ENCODE results near the gene MATCAP1.

Gene MATCAP1

DNA sequence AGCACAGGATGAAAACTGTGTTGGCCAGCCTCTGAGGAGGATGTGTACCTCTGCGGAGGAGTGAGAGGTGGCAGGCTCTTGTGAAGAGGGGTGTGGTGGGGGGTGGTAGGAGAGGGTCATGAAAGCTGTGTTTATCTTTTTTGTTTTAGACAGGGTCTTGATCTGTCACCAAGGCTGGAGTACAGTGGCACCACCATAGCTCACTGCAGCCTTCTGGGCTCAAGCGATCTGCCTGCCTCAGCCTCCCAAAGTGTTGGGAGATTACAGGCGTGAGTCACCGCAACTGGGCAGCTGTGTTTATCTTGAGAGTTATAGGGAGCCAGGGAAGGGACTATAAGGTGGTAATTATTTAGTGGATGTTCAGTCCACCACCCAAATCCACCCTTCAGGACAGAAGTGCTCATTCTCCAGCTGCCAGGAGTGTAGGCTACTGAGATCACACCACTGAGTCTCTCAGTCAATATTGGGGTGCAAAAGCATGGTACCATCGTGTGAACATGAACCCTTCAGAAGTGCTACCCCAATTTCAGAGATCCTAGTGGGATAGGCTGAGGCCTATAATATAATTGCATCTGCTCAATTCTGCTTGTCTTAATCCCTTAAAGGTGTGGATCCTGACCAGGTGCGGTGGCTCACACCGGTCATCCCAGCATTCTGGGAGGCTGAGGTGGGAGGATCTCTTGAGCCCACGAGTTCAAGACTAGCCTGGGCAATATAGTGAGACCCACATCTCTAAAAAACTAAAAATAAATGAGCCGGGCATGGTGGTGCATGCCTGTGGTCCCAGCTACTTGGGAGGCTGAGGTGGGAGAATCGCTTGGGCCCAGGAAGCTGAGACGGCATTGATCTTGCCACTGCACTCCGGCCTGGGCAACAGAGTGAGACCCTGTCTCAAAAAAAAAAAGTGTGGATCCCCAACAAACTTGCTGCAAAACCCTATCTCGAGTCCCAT lies 7.0 kb upstream of the MATCAP1 start:
- no peak for DNase-seq

DNA sequence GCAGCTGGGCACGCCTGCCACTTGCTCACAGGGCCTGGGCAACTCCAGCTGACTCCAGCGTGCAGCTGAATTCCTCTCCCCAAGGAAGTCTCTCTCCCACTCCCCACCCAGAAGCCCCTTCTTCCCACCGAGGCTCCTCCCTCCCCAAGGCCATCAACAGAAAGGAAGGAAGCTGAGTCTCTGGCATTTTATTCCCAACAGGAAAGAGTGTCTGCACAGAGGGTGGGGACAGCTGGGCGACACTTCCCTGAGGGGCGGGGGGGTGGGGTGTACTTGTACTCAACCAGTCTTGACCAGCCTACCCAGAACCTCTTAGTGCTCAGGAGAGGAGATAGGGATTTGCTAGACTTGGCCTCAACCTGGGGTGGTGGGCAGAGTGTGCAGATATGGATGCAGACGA lies 6.3 kb upstream of the MATCAP1 start, which contains the start of gene EXOC3L1:
Gene EXOC3L1, minus strand, starts transcription at position 96 of the 400 bp plus-strand sequence. CDS start 460 bp downstream, outside the sequence.
- DNase-seq = no peak

- DNase-seq = no peak
Measured at GRCh38 chr16:67188798-67189197, 5.0 kb upstream of the MATCAP1 start.

DNA sequence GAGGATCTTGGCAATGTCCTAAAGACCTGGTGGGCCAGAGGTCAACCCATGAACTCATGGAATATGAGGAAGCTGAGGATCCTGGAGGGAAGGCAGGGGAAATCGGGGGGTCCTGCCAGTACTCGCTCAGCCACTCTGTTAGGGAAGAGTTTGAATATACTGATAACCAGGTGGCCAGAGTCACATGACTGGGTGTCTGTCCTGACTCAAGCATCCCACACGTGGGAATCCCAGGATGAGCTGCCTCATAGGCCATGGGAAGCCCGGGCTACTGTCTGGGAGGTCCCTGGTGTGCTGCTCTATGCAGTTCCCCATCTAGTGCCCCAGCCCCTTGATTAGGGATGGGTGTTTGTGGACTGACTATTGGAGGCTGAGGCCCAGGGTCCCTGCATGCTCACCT lies 4.6 kb upstream of the MATCAP1 start:
- no peak for DNase-seq

- DNase-seq = no peak
Measured at GRCh38 chr16:67187175-67187890, 3.6 kb upstream of the MATCAP1 start.

- no peak for DNase-seq
Measured at GRCh38 chr16:67186550-67186950, 2.8 kb upstream of the MATCAP1 start.

DNA sequence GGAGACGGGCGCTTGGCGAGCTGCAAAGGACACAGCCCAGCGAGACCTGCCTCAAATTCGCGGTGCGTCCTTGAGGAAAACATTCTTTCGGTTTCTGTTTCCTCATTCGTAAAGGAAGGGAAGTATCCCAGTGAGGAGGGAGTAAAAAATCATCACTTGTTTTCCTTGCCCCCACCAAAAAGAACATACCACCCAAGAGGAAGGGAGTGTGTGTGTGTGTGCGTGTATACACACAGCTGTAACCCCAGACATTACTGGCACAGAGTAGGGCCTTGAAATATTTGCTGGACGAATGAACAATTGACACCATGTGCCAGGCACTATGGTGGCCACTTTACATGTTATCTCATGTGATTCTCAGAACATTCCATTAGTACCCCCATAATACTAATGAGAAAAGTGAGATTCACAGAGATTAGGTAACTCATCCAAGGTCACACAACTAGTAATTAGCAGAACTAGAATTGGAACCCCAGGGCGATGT lies 1.9 kb upstream of the MATCAP1 start:
- no peak for DNase-seq

DNA sequence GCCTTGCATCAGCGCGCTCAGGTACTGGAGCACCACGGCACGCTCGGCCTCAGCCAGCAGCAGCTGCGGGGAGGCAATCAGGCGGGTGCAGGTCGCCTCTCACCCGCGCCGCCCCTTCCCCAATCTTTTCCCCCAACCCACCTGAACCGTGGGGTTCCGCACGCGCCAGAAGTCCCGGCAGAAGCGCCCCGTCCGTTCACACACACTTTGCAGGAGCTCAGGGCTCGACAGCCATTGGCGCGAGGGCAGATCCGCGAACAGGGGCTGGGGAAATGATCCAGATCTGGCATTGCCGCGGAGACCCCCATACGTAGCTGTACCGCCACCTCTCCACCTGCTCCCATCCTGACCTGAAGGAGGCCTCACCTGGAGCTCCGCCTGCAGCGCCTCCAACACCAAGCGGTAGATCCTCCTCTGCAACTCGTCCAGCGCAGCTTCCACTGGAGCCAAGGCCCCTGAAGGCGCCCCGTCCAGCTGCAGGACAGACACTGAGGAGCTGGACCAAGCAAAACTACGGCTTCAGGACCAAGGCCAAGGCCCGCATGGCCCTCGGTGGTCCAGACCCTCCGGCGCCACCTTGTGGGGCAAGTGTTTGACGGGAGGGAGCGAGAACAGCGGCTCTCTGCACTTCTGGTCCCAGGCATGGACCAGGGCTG lies 1.4 kb upstream of the MATCAP1 start:
- DNase-seq = peak; percentile 17

GRCh38 chr16:67184453-67184994 lies 761 bp upstream of the MATCAP1 start:
- DNase-seq = no peak

DNA sequence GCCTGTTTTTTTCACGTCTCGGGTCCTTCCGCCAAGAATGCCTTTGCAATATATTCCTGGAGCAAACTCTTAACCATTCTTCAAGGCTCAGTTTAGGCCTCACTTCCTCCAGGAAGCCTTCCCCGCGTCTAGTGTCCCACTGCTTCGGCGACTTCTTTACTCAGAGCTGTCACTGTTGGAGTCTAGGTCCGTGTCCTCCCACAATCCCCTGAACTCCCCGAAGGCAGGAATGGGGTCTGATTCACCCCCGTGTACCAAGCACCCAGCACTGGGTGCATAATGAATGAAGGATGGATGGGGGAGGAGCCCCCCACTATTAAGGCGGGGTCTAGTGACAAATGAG lies 508 bp downstream of the MATCAP1 start:
- no peak for DNase-seq

- DNase-seq = no peak
Measured at GRCh38 chr16:67182288-67182687, 1.5 kb downstream of the MATCAP1 start.

DNA sequence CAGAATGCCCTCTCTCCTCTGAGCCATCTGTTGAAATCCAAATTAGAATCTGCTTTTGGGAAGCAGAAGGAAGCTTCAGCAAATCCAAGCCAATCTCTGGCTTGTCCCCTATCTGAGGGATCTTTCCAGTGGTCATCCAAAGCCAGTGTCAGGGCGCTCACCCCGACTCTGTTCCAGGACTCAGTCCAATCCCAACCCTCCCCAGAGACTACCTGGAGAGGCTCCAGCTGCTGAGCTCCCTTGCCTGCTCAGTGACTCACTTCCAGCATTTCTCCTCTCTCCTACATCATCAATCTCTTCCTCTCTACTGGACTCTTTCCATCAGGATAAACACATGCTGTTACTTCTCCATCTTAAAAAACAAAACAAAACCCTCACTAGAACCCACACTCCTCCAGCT lies 2.4 kb downstream of the MATCAP1 start:
- no peak for DNase-seq

- DNase-seq = no peak
Measured at GRCh38 chr16:67180166-67180565, 3.6 kb downstream of the MATCAP1 start.

DNA sequence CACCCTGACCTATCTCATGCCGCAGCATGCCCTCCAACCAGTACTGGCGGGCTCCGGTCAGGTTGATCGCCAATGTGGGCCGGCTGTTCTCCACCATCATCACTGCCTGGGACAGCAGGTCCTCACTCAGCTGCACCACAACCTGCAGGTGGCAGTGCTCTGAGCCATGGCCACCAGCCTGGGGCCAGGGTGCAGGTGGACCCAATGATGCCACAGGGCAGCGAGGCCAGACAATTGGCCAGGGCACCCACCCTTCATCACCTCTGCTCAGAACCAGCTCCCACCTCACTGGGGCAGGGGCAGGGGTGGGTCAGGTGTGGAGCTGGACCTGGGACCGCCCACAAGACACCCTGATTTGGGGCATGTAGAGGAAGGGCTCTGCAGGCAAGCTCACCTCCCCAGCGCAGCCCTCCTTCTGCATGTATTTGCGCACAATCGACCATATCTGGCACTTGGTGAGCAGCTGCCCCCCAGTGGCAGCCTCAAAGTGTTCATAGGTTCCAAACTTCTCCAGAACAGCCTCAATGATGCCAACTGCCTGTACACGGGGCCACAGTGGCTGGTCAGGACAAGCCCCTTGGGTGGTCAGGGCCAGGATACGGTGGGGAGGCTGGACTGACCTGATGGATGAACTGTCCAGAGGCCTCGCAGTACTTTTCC lies 4.2 kb downstream of the MATCAP1 start:
- no peak for DNase-seq

GRCh38 chr16:67177743-67178699 lies 5.7 kb downstream of the MATCAP1 start:
- DNase-seq = peak; percentile 76

DNA sequence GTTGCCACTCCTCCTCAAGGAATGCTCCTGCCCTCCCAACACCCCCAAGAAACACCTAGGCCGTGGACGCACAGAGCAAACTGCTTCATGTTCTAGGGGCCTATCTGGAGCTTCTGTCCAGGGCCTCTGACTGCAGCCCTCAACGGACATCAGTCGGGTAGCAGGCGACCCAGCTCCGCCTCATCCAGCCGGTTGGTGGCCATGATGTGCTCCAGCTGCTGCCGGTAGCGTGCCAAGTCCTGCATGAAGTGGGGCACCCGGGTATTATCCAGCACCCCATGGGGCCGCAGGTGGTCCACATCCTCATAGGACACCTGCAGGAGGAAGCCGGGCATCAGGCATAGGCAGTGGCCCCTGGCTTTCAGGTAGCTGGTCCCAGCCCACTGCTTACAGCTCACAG lies 7.1 kb downstream of the MATCAP1 start:
- DNase-seq = no peak

DNA sequence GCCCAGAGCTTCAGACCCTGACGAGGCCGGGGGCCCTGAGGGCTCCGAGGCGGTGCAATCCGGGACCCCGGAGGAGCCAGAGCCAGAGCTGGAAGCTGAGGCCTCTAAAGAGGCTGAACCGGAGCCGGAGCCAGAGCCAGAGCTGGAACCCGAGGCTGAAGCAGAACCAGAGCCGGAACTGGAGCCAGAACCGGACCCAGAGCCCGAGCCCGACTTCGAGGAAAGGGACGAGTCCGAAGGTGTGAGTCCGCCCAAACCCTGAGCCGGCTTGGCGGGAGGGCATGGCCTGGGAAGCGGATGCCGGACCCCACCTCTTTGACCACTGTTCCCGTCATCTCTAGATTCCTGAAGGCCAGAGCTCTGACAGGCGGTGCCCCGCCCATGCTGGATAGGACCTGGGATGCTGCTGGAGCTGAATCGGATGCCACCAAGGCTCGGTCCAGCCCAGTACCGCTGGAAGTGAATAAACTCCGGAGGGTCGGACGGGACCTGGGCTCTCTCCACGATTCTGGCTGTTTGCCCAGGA lies 9.0 kb downstream of the MATCAP1 start:
- DNase-seq = no peak

DNA sequence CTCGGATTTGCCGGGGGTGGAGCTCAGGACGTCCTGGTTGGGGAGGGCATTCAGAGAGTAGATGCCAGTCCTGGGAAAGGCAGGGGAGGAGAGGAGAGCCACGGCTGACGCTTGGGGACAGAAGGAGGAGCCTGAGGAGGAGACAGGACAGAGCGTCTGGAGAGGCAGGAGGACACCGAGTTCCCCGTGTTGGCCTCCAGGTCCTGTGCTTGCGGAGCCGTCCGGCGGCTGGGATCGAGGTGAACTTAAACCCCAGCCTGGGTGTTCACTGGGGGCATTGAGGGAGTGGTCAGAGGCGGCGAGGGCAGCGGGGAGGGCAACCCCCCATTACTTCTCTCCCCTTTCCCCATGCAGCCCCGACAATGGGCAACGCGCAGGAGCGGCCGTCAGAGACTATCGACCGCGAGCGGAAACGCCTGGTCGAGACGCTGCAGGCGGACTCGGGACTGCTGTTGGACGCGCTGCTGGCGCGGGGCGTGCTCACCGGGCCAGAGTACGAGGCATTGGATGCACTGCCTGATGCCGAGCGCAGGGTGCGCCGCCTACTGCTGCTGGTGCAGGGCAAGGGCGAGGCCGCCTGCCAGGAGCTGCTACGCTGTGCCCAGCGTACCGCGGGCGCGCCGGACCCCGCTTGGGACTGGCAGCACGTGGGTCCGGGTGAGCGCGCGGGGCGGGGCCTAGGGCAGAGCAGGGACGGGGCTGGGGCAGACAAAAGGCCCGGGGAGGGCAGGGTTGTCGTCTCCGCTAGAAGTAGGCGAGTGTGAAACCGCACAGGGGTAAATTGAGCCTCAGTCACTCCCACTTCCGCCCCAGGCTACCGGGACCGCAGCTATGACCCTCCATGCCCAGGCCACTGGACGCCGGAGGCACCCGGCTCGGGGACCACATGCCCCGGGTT lies 9.7 kb downstream of the MATCAP1 start:
- peak; percentile 56 for DNase-seq

GRCh38 chr16:67173323-67173722 lies 10.4 kb downstream of the MATCAP1 start:
- no peak for DNase-seq

All from NCI-H526 treated with DMSO at 0.1 percent for 48 hours (cell line).